Right atrium auricular region (tissue), 2 donors: Measurements from ENCODE around the gene TRIO. TPM values are rescaled to one million over a fixed set of nuclear protein-coding genes. Genes with fewer than 3 reads are reported as not detected.

Source experiments
- DNase-seq: peaks from one replicate; pipeline ENCODE4 v3.0.0-alpha.2; 2019; ENCODE audit warnings: low spot score
- H3K27ac ChIP-seq, 2 donors: fragments of 200-600 bp; sonication (generic); 1 replicate in 1 of 2; 2 replicates in 1 of 2; pipeline ENCODE4 v1.5.1; 2016 to 2019
- H3K27me3 ChIP-seq, 2 donors: fragments of 200-600 bp; sonication (generic); one replicate each; pipeline versions ENCODE4 v1.5.1 to v1.6.0; 2017 to 2019
- H3K36me3 ChIP-seq: fragments of 200-600 bp; sonication (generic); one replicate; pipeline ENCODE4 v1.5.1; 2016
- H3K4me1 ChIP-seq, 2 donors: fragments of 200-600 bp; sonication (generic); one replicate each; pipeline versions ENCODE4 v1.5.1 to v1.6.0; 2017 to 2019
- H3K4me3 ChIP-seq, 2 donors: fragments of 200-600 bp; sonication (generic); 1 replicate in 1 of 2; 2 replicates in 1 of 2; pipeline ENCODE4 v1.5.1; 2017 to 2019; ENCODE audit warnings: mild to moderate bottlenecking in 1 of 2, moderate library complexity in 1 of 2
- H3K9me3 ChIP-seq, 2 donors: fragments of 200-600 bp; sonication (generic); one replicate each; pipeline ENCODE4 v1.5.1; 2019
- total RNA-seq, 2 donors: library from RNA; depleted of rRNA; stranded (reverse); fragments of >200 nt; gene quantifications; one replicate each; pipeline ENCODE4 v1.1.0, GENCODE V29; 2016
- TF ChIP-seq, protein P1 (sequence below), 2 donors: fragments of 200-600 bp; sonication (generic); IDR thresholded peaks; one replicate each; pipeline ENCODE4 v1.5.1; 2019; ENCODE audit warnings: antibody characterized with exemption in 2 of 2

TRIO gene
- total RNA-seq, 2 donors from 2014 or later: 51.6 to 67.0 TPM

DNA sequence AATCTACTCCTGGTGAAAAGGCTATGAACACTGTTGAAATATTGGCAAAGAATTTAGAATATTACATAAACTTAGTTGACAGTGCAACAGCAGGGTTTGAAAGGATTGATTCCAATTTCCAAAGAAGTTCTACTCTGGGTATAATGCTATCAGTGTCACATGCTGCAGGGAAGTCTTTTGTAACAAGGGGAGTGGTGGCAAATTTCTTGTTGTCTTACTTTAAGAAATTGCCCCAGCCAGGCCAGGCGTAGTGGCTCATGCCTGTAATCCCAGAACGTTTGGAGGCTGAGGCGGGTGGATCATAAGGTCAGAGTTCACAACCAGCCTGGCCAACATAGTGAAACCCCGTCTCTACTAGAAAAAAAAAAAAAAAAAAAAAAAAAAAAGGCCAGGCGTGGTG is 352.2 kb downstream of the TRIO start:
- Histone ChIP-seq H3K27ac (no peak overlapping the region), H3K27me3 (no peaks in the 10 kb centered on the region), H3K4me1 (peaks cover 0 to 12% of the 10 kb centered on the region in 2 donors), H3K36me3 (peaks cover 79% of the 10 kb centered on the region), H3K4me3 (no peak overlapping the region), H3K9me3 (no peaks in the 10 kb centered on the region)
- TF ChIP-seq, protein P1, sequence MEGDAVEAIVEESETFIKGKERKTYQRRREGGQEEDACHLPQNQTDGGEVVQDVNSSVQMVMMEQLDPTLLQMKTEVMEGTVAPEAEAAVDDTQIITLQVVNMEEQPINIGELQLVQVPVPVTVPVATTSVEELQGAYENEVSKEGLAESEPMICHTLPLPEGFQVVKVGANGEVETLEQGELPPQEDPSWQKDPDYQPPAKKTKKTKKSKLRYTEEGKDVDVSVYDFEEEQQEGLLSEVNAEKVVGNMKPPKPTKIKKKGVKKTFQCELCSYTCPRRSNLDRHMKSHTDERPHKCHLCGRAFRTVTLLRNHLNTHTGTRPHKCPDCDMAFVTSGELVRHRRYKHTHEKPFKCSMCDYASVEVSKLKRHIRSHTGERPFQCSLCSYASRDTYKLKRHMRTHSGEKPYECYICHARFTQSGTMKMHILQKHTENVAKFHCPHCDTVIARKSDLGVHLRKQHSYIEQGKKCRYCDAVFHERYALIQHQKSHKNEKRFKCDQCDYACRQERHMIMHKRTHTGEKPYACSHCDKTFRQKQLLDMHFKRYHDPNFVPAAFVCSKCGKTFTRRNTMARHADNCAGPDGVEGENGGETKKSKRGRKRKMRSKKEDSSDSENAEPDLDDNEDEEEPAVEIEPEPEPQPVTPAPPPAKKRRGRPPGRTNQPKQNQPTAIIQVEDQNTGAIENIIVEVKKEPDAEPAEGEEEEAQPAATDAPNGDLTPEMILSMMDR (IDR thresholded peaks at IDR 0.05): no peak
- DNase-seq: no peak

DNA sequence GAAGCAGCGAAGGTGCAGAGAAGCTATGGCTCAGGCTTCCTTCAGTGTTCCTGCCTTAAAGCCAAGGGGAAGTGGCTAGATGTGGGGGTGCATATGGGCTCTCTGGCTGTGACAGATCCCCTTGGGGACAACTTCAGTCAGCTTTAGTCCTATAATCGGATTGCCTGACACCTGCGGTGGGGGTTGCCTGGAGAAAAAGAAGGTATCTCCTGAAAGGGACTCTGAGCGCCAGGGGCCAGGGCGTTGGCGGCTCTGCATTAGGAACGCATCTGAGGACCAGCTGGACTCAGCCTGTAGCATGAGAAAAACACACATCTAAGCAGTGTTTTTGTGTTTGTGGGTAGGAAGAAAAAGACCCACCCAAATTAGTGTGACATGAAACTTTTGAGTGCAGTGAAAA is 354.2 kb downstream of the TRIO start:
- Histone ChIP-seq H3K4me3 (no peak overlapping the region), H3K36me3 (peaks cover 82% of the 10 kb centered on the region), H3K9me3 (no peaks in the 10 kb centered on the region)

DNA sequence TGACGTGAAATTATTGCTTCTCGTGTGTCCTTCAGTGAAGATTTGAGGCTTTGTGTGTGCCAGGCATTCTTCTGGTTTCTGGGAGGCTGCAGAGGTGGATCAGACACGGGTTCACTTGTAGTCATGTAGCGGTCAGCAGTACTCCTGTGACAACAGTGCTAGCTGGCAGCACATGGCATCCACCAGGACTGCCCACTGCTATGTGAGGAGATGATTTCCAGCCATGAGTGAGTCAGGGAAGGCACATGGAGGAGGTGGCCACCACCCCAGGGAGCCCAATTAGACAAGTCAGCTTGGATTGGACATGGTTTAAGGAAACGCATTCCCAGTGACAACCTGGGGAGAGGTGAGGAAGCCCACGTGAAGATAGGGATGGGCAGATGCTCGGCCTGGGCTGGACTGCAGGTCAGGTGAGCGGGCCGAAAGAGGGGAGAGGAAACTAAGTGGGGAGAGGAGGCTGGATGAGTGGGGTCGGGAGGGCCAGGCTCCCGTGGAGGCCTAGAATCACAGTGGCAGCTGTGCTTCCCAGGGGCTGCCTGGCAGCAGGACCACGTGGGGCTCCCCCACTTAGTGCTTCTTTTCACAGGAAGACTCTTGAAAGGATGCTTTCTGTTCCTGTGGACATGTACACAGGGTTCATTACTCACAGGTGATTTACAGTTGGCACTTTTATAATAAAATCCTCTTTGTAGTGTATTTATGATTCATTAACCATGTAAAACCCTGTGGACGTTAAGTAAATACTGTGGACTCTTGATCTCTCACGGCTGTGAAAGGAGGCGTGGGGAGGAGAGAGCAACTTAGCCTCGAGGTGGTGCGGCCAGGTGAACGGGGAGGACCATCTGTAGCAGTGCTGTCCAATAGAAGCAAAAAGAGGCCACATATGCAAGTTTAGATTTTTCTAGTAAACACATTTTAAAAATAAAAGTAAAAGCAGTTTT is 358.5 kb downstream of the TRIO start:
- peaks cover 0 to 7% of the 10 kb centered on the region in 2 donors for H3K4me1 ChIP-seq
- H3K36me3 ChIP-seq: peaks cover 86% of the 10 kb centered on the region
- no peaks in the 10 kb centered on the region for H3K9me3 ChIP-seq
- H3K27ac ChIP-seq: peak overlapping the region in 1 of 2 donors; percentile 24
- DNase-seq: no peak
- H3K4me3 ChIP-seq: no peak overlapping the region
- H3K27me3 ChIP-seq: no peaks in the 10 kb centered on the region
- TF ChIP-seq, protein P1 (IDR thresholded peaks at IDR 0.05): no peak

More for the DNA sequence above, 354.2 kb downstream of the TRIO start:
- TF ChIP-seq, protein P1 (IDR thresholded peaks at IDR 0.05): no peak
- Histone ChIP-seq H3K27ac (no peak overlapping the region), H3K4me1 (no peaks in the 10 kb centered on the region), H3K27me3 (no peaks in the 10 kb centered on the region)
- DNase-seq: no peak

DNA sequence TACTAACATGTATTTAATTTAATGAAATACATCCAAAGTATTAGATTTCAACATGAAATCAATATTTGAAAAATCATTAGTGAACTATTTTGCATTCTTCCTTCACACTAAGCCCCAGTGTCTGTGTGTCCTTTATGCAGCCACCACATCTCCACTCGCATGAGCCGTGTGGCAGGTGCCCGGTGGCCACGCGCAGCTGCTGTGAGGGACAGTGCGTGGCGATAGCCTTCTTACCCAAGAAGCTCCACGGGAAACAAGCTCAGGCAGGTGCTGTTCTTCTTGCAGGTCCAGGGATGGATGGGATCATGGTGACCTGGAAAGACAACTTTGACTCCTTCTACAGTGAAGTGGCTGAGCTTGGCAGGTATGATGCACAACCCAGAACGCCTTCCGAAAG is 359.1 kb downstream of the TRIO start:
- Histone ChIP-seq H3K4me1 (peaks cover 0 to 7% of the 10 kb centered on the region in 2 donors), H3K27ac (peak overlapping the region in 1 of 2 donors; percentile 24), H3K36me3 (peaks cover 86% of the 10 kb centered on the region), H3K4me3 (no peak overlapping the region), H3K9me3 (no peaks in the 10 kb centered on the region), H3K27me3 (no peaks in the 10 kb centered on the region)
- TF ChIP-seq, protein P1 (IDR thresholded peaks at IDR 0.05): no peak
- no peak for DNase-seq

DNA sequence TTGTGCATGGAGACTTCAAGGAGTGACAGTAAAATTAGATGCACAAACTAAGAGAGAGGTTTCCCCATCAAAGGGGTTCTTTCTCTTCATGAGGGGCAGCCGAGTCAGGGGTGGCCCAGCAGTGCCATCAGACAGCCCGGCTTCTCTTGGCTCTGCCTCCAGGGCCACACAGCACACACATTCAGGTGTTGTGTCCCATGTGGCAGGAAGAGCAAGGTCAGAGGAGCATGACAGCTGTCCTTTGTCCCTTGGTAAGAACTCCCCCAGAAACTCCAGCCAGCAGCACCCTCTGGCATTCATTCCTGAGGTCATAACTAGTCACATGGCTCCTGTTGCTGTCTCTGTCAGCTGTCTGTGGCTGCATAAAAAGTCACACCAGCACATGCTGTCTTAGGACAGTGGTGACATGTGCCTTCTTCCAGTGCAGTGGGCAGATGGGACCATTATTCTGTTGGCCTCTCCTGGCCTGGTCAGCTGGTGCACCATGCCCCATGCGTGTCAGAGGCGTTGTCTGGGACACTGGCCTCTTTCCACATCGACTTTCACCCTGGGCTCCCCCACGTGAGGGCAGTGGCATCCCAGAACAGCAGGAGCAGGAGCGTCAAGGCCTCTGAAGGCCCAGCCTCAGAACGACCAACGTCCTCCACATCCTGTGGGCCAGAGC is 360.0 kb downstream of the TRIO start:
- Histone ChIP-seq H3K36me3 (peaks cover 84% of the 10 kb centered on the region), H3K27ac (peak overlapping the region in 1 of 2 donors; percentile 68), H3K4me1 (peaks cover 0 to 7% of the 10 kb centered on the region in 2 donors), H3K4me3 (no peak overlapping the region), H3K9me3 (no peaks in the 10 kb centered on the region), H3K27me3 (no peaks in the 10 kb centered on the region)
- TF ChIP-seq, protein P1 (IDR thresholded peaks at IDR 0.05): no peak
- no peak for DNase-seq
